Sigmoid colon (tissue), 4 donors: ENCODE measurements around the gene BAK1.

Source experiments
- EP300 ChIP-seq, 4 donors: sonication (generic); formaldehyde crosslinking; IDR thresholded peaks; one replicate each; pipeline ENCODE4 v1.6.1; 2017; ENCODE audit warnings: antibody characterized with exemption in 4 of 4
- POLR2A ChIP-seq, 2 donors: fragments of 450-650 bp; IDR thresholded peaks; one replicate each; pipeline ENCODE4 v1.6.1; 2016; ENCODE audit warnings: antibody characterized with exemption in 2 of 2, mild to moderate bottlenecking in 2 of 2, moderate library complexity in 2 of 2
- POLR2AphosphoS5 ChIP-seq, 4 donors: sonication (generic); formaldehyde crosslinking; IDR thresholded peaks; one replicate each; pipeline ENCODE4 v1.6.1; 2017; ENCODE audit warnings: antibody characterized with exemption in 4 of 4
- TF ChIP-seq, protein P1 (sequence below), 4 experiments: fragments of 450-650 bp in 3 of 4; fragments of 200-600 bp in 1 of 4; IDR thresholded peaks; one replicate each; pipeline ENCODE4 v1.5.1; 2016 to 2019; ENCODE audit warnings: antibody characterized with exemption in 4 of 4, mild to moderate bottlenecking in 3 of 4, moderate library complexity in 2 of 4

DNA sequence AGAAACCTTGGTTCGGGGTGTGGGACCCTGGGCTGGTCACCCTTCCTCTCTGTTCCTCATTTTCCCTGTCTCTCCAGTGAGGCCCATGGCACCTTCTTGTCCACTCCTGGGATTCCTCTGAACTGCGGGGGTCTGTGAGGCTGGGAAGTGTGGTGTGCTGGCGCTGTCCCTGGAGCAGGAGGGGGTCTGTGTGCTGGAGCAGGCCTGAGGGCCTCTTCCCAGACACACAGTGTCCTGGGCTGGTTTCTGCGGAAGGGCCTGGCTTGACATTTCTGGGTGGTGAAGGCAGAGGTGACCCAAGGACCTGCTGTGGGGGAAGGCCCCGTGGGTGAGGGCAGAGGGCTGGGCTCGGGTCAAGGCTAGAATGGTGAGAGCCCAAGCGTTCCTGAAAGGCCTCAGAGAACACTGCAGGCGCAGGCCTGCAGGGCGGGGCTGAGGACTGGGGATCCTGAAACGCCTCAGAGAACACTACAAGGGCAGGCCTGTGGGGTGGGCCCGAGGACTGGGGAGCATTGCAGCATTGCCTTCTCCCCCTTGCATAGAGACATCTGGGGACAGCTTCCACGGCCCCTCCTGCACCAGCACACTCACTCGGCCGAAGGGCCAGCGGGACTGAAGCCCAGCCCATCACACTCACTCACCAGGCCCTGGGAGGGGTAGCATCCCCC, 10.6 kb upstream of the BAK1 start:
- TF ChIP-seq POLR2A (IDR thresholded peaks at IDR 0.05) (no peak), EP300 (IDR thresholded peaks at IDR 0.05) (no peak), POLR2AphosphoS5 (IDR thresholded peaks at IDR 0.05) (no peak)
- TF ChIP-seq, protein P1, sequence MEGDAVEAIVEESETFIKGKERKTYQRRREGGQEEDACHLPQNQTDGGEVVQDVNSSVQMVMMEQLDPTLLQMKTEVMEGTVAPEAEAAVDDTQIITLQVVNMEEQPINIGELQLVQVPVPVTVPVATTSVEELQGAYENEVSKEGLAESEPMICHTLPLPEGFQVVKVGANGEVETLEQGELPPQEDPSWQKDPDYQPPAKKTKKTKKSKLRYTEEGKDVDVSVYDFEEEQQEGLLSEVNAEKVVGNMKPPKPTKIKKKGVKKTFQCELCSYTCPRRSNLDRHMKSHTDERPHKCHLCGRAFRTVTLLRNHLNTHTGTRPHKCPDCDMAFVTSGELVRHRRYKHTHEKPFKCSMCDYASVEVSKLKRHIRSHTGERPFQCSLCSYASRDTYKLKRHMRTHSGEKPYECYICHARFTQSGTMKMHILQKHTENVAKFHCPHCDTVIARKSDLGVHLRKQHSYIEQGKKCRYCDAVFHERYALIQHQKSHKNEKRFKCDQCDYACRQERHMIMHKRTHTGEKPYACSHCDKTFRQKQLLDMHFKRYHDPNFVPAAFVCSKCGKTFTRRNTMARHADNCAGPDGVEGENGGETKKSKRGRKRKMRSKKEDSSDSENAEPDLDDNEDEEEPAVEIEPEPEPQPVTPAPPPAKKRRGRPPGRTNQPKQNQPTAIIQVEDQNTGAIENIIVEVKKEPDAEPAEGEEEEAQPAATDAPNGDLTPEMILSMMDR (IDR thresholded peaks at IDR 0.05), result no peak
